ENCODE measurements around the gene CLN3. TPM values are rescaled to one million over a fixed set of nuclear protein-coding genes. Genes with fewer than 3 reads are reported as not detected.
A peak's percentile ranks its signal among the peaks of the same experiment; 100 is the strongest.

CLN3 gene
- total and polyA plus RNA-seq, 2 of the 13 experiments (the other 11 are each of a cell fraction or from before 2014, with no cell fraction given), result 23.4 to 46.8 TPM

DNA sequence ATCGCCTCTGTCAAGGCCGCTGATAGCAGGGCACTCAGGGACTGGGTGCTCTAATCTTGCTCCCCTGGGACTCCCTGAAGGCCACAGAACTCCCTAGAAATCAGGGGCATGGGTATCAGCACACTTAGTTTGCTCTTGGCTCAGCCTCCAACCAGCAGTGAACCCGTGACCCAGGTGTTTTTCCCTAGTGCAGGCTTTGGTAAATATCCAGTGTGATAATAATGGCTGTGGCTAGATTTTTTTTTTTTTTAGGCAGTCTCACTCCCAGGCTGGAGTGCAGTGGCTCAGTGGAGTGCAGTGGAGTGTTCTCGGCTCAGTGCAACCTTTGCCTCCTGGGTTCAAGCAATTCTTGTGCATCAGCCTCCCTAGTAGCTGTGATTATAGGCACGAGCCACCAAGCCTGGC lies 36.6 kb upstream of the CLN3 start (continued):
- TF ChIP-seq, protein P1, sequence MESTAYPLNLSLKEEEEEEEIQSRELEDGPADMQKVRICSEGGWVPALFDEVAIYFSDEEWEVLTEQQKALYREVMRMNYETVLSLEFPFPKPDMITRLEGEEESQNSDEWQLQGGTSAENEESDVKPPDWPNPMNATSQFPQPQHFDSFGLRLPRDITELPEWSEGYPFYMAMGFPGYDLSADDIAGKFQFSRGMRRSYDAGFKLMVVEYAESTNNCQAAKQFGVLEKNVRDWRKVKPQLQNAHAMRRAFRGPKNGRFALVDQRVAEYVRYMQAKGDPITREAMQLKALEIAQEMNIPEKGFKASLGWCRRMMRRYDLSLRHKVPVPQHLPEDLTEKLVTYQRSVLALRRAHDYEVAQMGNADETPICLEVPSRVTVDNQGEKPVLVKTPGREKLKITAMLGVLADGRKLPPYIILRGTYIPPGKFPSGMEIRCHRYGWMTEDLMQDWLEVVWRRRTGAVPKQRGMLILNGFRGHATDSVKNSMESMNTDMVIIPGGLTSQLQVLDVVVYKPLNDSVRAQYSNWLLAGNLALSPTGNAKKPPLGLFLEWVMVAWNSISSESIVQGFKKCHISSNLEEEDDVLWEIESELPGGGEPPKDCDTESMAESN (CRISPR knock-in tag; conservative IDR thresholded peaks at IDR 0.05), result no peak
- TF ChIP-seq ZNF598 (CRISPR knock-in tag; IDR thresholded peaks at IDR 0.05; ENCODE audit: borderline replicate concordance) (no peak), ARNT2 (CRISPR knock-in tag; IDR thresholded peaks at IDR 0.05; ENCODE audit: low read depth) (no peak), MIER3 (CRISPR knock-in tag; IDR thresholded peaks at IDR 0.05; ENCODE audit: borderline replicate concordance) (0 out of 2 replicates have a peak, but pooled peaks have one; percentile 19), SMARCC2 (IDR thresholded peaks at IDR 0.05) (no peak), ISX (CRISPR knock-in tag; conservative IDR thresholded peaks at IDR 0.05) (no peak), SALL1 (CRISPR knock-in tag; IDR thresholded peaks at IDR 0.05) (peak; percentile 59), DPF2 (CRISPR knock-in tag; IDR thresholded peaks at IDR 0.05; ENCODE audit: borderline replicate concordance, low read depth) (no peak), ELF1 (CRISPR knock-in tag; IDR thresholded peaks at IDR 0.05) (no peak), FOXA1 (IDR thresholded peaks at IDR 0.05) (no peak), FOXA1 (CRISPR knock-in tag; IDR thresholded peaks at IDR 0.05) (peak; percentile 38; the same call in 1 of the 2 replicates), FOXA3 (CRISPR knock-in tag; IDR thresholded peaks at IDR 0.05) (peak; percentile 56; the same call in 1 of the 2 replicates)
- TF ChIP-seq, protein P2, sequence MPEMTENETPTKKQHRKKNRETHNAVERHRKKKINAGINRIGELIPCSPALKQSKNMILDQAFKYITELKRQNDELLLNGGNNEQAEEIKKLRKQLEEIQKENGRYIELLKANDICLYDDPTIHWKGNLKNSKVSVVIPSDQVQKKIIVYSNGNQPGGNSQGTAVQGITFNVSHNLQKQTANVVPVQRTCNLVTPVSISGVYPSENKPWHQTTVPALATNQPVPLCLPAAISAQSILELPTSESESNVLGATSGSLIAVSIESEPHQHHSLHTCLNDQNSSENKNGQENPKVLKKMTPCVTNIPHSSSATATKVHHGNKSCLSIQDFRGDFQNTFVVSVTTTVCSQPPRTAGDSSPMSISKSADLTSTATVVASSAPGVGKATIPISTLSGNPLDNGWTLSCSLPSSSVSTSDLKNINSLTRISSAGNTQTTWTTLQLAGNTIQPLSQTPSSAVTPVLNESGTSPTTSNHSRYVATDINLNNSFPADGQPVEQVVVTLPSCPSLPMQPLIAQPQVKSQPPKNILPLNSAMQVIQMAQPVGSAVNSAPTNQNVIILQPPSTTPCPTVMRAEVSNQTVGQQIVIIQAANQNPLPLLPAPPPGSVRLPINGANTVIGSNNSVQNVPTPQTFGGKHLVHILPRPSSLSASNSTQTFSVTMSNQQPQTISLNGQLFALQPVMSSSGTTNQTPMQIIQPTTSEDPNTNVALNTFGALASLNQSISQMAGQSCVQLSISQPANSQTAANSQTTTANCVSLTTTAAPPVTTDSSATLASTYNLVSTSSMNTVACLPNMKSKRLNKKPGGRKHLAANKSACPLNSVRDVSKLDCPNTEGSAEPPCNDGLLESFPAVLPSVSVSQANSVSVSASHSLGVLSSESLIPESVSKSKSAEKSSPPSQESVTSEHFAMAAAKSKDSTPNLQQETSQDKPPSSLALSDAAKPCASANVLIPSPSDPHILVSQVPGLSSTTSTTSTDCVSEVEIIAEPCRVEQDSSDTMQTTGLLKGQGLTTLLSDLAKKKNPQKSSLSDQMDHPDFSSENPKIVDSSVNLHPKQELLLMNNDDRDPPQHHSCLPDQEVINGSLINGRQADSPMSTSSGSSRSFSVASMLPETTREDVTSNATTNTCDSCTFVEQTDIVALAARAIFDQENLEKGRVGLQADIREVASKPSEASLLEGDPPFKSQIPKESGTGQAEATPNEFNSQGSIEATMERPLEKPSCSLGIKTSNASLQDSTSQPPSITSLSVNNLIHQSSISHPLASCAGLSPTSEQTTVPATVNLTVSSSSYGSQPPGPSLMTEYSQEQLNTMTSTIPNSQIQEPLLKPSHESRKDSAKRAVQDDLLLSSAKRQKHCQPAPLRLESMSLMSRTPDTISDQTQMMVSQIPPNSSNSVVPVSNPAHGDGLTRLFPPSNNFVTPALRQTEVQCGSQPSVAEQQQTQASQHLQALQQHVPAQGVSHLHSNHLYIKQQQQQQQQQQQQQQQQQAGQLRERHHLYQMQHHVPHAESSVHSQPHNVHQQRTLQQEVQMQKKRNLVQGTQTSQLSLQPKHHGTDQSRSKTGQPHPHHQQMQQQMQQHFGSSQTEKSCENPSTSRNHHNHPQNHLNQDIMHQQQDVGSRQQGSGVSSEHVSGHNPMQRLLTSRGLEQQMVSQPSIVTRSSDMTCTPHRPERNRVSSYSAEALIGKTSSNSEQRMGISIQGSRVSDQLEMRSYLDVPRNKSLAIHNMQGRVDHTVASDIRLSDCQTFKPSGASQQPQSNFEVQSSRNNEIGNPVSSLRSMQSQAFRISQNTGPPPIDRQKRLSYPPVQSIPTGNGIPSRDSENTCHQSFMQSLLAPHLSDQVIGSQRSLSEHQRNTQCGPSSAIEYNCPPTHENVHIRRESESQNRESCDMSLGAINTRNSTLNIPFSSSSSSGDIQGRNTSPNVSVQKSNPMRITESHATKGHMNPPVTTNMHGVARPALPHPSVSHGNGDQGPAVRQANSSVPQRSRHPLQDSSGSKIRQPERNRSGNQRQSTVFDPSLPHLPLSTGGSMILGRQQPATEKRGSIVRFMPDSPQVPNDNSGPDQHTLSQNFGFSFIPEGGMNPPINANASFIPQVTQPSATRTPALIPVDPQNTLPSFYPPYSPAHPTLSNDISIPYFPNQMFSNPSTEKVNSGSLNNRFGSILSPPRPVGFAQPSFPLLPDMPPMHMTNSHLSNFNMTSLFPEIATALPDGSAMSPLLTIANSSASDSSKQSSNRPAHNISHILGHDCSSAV (CRISPR knock-in tag; IDR thresholded peaks at IDR 0.05; ENCODE audit: borderline replicate concordance), result no peak
- TF ChIP-seq, protein P3, sequence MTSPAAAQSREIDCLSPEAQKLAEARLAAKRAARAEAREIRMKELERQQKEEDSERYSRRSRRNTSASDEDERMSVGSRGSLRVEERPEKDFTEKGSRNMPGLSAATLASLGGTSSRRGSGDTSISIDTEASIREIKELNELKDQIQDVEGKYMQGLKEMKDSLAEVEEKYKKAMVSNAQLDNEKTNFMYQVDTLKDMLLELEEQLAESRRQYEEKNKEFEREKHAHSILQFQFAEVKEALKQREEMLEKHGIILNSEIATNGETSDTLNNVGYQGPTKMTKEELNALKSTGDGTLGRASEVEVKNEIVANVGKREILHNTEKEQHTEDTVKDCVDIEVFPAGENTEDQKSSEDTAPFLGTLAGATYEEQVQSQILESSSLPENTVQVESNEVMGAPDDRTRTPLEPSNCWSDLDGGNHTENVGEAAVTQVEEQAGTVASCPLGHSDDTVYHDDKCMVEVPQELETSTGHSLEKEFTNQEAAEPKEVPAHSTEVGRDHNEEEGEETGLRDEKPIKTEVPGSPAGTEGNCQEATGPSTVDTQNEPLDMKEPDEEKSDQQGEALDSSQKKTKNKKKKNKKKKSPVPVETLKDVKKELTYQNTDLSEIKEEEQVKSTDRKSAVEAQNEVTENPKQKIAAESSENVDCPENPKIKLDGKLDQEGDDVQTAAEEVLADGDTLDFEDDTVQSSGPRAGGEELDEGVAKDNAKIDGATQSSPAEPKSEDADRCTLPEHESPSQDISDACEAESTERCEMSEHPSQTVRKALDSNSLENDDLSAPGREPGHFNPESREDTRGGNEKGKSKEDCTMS (CRISPR knock-in tag; conservative IDR thresholded peaks at IDR 0.05), result no peak
- TF ChIP-seq, protein P4, sequence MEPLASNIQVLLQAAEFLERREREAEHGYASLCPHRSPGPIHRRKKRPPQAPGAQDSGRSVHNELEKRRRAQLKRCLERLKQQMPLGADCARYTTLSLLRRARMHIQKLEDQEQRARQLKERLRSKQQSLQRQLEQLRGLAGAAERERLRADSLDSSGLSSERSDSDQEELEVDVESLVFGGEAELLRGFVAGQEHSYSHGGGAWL (CRISPR knock-in tag; IDR thresholded peaks at IDR 0.05), result no peak
- TF ChIP-seq, protein P5, sequence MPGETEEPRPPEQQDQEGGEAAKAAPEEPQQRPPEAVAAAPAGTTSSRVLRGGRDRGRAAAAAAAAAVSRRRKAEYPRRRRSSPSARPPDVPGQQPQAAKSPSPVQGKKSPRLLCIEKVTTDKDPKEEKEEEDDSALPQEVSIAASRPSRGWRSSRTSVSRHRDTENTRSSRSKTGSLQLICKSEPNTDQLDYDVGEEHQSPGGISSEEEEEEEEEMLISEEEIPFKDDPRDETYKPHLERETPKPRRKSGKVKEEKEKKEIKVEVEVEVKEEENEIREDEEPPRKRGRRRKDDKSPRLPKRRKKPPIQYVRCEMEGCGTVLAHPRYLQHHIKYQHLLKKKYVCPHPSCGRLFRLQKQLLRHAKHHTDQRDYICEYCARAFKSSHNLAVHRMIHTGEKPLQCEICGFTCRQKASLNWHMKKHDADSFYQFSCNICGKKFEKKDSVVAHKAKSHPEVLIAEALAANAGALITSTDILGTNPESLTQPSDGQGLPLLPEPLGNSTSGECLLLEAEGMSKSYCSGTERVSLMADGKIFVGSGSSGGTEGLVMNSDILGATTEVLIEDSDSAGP (CRISPR knock-in tag; IDR thresholded peaks at IDR 0.05; ENCODE audit: borderline replicate concordance), result no peak

Data from HepG2 (cell line).